H1 (cell line): ENCODE measurements around the gene DISC1.

Experiments used
- CBX5 ChIP-seq: fragments of 300-800, 300-1000 bp; sonication (generic); IDR thresholded peaks from 2 replicates; pipeline ENCODE4 v1.7.1; 2016; ENCODE audit warnings: antibody characterized with exemption, low read length, low read depth
- CEBPB ChIP-seq: IDR thresholded peaks from 2 replicates; pipeline ENCODE4 v1.6.1; 2012; ENCODE audit warnings: low read depth, low read length
- POLR2AphosphoS5 ChIP-seq: IDR thresholded peaks from 2 replicates; pipeline ENCODE4 v1.6.1; 2011; ENCODE audit warnings: low read depth, low read length
- RAD21 ChIP-seq, 2 experiments: IDR thresholded peaks in 1 of 2; conservative IDR thresholded peaks in 1 of 2; 2 replicates each; pipeline ENCODE4 v1.6.1; 2011; ENCODE audit warnings: low read depth in 2 of 2, low read length in 2 of 2, improper control_type of control experiment in 1 of 2, inconsistent platforms in 1 of 2, mild to moderate bottlenecking in 1 of 2, moderate library complexity in 1 of 2
- TAF1 ChIP-seq: IDR thresholded peaks from 2 replicates; pipeline ENCODE4 v1.6.1; 2011; ENCODE audit warnings: mild to moderate bottlenecking, low read depth, low read length
- TCF12 ChIP-seq: IDR thresholded peaks from 2 replicates; pipeline ENCODE4 v1.6.1; 2011; ENCODE audit warnings: low read depth, mild to moderate bottlenecking, low read length
- TF ChIP-seq, protein P1 (sequence below): IDR thresholded peaks from 2 replicates; pipeline ENCODE4 v1.6.1; 2012; ENCODE audit warnings: inconsistent platforms
- TF ChIP-seq, protein P2 (sequence below), 3 experiments: IDR thresholded peaks; 1 replicate in 2 of 3; 2 replicates in 1 of 3; pipeline versions ENCODE4 v1.5.1 to v1.6.1; 2011; ENCODE audit warnings: low read length in 3 of 3, mild to moderate bottlenecking in 3 of 3, inconsistent platforms in 2 of 3, low read depth in 1 of 3, moderate library complexity in 1 of 3; ENCODE audit not compliant: insufficient read depth in 1 of 3; ENCODE audit errors: control extremely low read depth in 1 of 3

DNA sequence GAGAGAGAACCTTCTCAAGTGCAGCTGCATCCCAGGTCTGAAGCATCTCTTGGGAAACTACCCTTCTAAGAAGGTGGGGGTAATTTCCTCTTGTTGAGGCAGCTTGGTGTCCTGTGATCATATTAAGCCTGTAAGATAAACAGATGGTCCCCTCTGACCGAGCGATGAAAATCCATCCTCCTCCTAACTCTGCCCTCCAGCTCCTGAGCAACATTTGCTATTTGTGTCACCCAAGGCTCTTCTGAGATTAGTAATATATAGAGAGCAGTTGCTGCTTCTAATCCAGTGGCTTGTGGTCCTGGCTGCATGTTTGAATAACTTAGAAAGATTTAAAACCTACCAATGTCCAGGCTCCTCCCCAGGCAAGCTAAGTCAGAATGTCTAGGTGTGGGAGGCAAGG is 123.7 kb downstream of the DISC1 start:
- no peak for TF ChIP-seq CEBPB
- TF ChIP-seq, protein P1, sequence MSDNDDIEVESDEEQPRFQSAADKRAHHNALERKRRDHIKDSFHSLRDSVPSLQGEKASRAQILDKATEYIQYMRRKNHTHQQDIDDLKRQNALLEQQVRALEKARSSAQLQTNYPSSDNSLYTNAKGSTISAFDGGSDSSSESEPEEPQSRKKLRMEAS, result no peak
- TF ChIP-seq, protein P2, sequence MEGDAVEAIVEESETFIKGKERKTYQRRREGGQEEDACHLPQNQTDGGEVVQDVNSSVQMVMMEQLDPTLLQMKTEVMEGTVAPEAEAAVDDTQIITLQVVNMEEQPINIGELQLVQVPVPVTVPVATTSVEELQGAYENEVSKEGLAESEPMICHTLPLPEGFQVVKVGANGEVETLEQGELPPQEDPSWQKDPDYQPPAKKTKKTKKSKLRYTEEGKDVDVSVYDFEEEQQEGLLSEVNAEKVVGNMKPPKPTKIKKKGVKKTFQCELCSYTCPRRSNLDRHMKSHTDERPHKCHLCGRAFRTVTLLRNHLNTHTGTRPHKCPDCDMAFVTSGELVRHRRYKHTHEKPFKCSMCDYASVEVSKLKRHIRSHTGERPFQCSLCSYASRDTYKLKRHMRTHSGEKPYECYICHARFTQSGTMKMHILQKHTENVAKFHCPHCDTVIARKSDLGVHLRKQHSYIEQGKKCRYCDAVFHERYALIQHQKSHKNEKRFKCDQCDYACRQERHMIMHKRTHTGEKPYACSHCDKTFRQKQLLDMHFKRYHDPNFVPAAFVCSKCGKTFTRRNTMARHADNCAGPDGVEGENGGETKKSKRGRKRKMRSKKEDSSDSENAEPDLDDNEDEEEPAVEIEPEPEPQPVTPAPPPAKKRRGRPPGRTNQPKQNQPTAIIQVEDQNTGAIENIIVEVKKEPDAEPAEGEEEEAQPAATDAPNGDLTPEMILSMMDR (IDR thresholded peaks at IDR 0.05; ENCODE audit: control extremely low read depth in 1 of 3, insufficient read depth in 1 of 3, low read depth in 1 of 3, low read length in 3 of 3), result no peak
- no peak for TF ChIP-seq TCF12
- no peak for TF ChIP-seq RAD21 (IDR thresholded peaks at IDR 0.05 in 1 of 2, conservative IDR thresholded peaks at IDR 0.05 in 1 of 2; ENCODE audit: low read depth in 2 of 2, low read length in 2 of 2)
- TF ChIP-seq TAF1, result no peak
- no peak for TF ChIP-seq CBX5
- no peak for TF ChIP-seq POLR2AphosphoS5
